Stimulated activated memory B cell treated with anti-CD40 and anti-IgM and Interleukin-4, amounts not matched to agents 10 μg/mL and 1 μg/mL and 100 μg/mL, for 72 hours (primary cell): ENCODE measurements around the gene PALM2AKAP2.

Source experiments
- ATAC-seq: fragments of 150-1000 bp; cut with Tn5 transposase; 2 replicates; pipeline ENCODE4 v1.10.0; 2021
- H3K27ac Mint-ChIP-seq: one replicate; pipeline ENCODE4 v1.8.0; 2022; ENCODE audit warnings: mild to moderate bottlenecking, mixed read lengths
- H3K27me3 Mint-ChIP-seq: one replicate; pipeline ENCODE4 v1.8.0; 2022; ENCODE audit warnings: mixed read lengths
- H3K36me3 Mint-ChIP-seq: one replicate; pipeline ENCODE4 v1.8.0; 2022; ENCODE audit warnings: mixed read lengths
- H3K4me1 Mint-ChIP-seq: one replicate; pipeline ENCODE4 v1.8.0; 2022; ENCODE audit warnings: mixed read lengths
- H3K4me3 Mint-ChIP-seq: one replicate; pipeline ENCODE4 v1.8.0; 2022; ENCODE audit warnings: mild to moderate bottlenecking, moderate library complexity, mixed read lengths
- H3K9me3 Mint-ChIP-seq: one replicate; pipeline ENCODE4 v1.8.0; 2022; ENCODE audit warnings: mixed read lengths

The PALM2AKAP2 gene

DNA sequence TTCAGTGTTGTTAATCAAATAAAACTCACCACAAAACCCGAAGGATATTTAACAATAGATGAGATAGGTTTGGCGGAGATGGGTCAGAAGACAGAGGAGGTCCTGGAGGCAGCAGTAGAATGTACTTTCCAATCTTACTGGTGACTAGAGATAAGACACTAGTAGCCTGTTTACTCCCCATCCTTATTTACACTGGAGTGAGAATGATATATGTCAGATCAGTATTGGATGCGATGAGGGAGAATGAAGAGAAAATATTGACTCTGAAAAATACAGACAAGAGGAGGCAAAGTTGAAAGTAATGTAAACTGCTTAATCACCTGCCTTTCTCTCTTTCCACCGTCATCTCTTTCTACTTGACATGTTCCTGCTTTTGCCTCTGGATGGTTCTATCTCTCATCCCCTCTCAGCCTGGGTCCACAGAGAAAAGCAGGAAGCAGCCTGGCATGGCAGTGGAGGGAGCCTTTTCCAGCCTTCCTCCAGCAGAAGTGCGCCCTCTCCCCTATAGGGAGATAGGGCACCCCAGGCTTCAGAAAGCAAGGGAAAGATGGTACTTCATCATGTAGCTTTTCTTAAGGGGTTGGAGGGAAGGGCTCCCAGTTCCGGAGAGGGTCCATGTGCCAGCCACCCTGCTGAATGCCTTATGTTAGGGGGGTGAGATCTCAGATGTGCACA is 11.1 kb downstream of the PALM2AKAP2 start:
- no peaks in the 10 kb centered on the region for H3K27me3 Mint-ChIP-seq
- no peak overlapping the region for H3K27ac Mint-ChIP-seq
- H3K36me3 Mint-ChIP-seq, result no peaks in the 10 kb centered on the region
- H3K4me3 Mint-ChIP-seq, result no peak overlapping the region
- no peaks in the 10 kb centered on the region for H3K9me3 Mint-ChIP-seq
- ATAC-seq, result no peak
- no peaks in the 10 kb centered on the region for H3K4me1 Mint-ChIP-seq

DNA sequence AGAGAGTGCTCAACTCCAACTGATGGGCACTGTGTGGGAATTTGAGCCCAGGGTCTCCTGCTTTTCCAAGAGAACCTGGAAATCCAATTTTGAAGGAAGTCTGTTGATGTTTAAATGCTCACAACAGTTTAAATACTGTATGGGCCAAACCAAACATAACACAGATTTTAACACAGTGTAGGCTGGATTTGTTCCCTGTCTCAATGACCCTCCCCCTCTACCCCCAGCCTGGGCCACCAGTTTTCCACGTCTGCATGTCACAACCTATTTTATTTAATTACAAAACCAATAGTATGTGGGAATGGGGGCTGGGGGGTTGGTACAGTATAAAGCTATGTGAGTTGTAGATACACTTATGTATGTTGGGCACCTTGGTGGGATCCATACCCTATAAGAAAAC is 11.7 kb downstream of the PALM2AKAP2 start:
- no peaks in the 10 kb centered on the region for H3K27me3 Mint-ChIP-seq
- no peak overlapping the region for H3K27ac Mint-ChIP-seq
- no peaks in the 10 kb centered on the region for H3K36me3 Mint-ChIP-seq
- H3K9me3 Mint-ChIP-seq, result no peaks in the 10 kb centered on the region
- H3K4me1 Mint-ChIP-seq, result no peaks in the 10 kb centered on the region
- no peak overlapping the region for H3K4me3 Mint-ChIP-seq
- ATAC-seq, result no peak

DNA sequence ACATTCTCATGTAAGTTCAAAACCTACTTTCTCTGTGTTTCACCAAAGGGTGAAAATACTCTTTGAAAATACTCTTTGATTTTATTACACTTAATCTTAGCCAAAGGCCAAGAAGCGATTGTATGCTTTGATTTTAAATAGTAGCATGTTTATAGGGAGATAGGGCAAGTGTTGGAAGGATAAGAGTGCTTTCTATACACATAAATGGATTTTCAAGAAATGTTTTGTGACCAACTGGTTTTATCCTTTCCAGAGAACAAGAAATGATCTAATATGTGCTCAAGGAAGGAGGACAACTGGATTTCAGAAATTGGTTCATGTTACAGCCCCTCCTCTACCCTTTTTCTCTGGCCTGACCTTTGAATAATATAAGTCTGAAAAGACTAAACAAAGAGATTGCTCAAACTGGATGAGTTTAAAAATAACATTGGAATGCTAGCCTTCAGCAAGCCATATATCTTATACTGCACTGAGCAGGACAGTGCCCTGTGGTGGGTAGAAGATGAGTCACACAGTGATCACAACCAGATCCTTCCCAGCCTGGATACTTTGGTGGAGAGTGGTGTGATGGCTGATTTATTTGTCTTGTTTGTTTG is 13.1 kb downstream of the PALM2AKAP2 start:
- H3K4me3 Mint-ChIP-seq, result no peak overlapping the region
- H3K9me3 Mint-ChIP-seq, result no peaks in the 10 kb centered on the region
- no peak for ATAC-seq
- H3K27me3 Mint-ChIP-seq, result no peaks in the 10 kb centered on the region
- H3K4me1 Mint-ChIP-seq, result no peaks in the 10 kb centered on the region
- no peak overlapping the region for H3K27ac Mint-ChIP-seq
- no peaks in the 10 kb centered on the region for H3K36me3 Mint-ChIP-seq

DNA sequence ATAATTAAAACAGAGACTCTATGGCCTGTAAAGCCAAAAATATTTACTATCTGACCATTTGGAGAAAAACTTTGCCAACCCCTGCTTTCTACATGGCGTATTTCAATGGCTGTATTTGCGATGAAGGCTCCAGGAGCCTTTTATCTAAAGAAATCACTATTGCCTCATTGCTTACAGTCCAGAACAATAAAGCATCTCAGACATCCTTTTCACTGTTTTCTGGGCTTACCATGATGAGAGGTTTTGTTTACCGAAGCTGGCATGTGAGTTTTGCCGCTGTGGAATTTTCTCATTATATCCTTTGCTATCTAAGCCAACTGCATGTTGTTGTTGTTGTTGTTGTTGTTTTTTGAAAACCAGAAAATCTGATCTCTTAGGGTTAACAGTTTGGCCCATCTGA is 13.9 kb downstream of the PALM2AKAP2 start:
- H3K27me3 Mint-ChIP-seq, result no peaks in the 10 kb centered on the region
- no peaks in the 10 kb centered on the region for H3K9me3 Mint-ChIP-seq
- ATAC-seq, result no peak
- H3K36me3 Mint-ChIP-seq, result no peaks in the 10 kb centered on the region
- no peak overlapping the region for H3K27ac Mint-ChIP-seq
- no peak overlapping the region for H3K4me3 Mint-ChIP-seq
- no peaks in the 10 kb centered on the region for H3K4me1 Mint-ChIP-seq

DNA sequence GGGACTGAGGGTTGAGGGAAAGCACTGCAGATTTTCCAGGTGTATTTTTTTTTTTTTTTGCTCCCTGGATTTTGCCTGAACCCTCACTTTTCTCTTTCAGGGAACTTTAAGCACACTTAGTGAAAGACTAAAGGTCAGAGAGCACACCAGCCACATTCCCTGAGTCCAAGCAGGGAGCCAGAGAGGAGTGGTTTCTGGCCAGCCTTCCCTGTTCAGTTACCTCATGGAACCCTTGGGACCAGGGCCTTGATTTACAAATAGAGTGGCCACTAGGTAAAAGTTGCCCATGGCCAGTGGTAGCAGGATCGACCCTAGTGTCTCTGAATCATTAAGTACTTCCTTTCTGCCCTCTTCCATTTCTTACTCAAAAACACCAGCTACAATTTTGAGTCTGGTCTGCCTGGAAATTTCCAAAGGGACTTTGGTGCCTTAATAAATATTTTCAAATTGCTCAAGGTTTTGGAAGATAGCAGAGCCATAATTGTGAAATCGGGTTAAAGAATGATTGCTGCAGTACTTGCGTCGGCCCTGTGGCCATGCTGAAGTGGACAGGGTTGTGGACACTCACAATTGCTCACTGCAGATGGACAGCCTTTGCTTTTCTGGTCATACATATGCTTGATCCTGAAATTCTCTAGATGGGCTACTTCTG is 14.5 kb downstream of the PALM2AKAP2 start:
- ATAC-seq, result no peak
- Mint-ChIP-seq H3K36me3 (no peaks in the 10 kb centered on the region), H3K27me3 (no peaks in the 10 kb centered on the region), H3K4me3 (no peak overlapping the region), H3K9me3 (no peaks in the 10 kb centered on the region), H3K27ac (no peak overlapping the region), H3K4me1 (no peaks in the 10 kb centered on the region)

DNA sequence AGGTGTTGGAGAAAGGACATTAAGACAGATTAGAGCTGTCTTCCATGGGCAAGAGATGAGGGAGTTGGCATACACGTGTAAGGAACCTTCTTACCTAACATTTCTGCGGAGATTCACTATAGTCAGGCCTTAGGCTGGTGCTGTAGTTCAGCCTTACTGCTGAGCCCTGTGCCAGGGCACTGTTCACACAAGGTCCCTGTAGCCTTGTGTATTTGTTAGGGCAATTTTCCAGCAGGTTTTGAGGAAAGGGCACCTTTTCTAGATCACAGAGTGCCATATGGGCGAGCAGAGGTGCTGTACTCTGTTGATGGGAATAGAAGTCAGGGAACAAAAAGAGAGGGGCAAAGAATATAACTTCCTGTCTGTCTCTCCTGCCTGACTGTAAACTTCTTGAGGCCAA is 15.6 kb downstream of the PALM2AKAP2 start:
- Mint-ChIP-seq H3K27me3 (no peaks in the 10 kb centered on the region), H3K36me3 (no peaks in the 10 kb centered on the region), H3K9me3 (no peaks in the 10 kb centered on the region), H3K27ac (no peak overlapping the region), H3K4me1 (no peaks in the 10 kb centered on the region), H3K4me3 (no peak overlapping the region)
- ATAC-seq, result no peak

DNA sequence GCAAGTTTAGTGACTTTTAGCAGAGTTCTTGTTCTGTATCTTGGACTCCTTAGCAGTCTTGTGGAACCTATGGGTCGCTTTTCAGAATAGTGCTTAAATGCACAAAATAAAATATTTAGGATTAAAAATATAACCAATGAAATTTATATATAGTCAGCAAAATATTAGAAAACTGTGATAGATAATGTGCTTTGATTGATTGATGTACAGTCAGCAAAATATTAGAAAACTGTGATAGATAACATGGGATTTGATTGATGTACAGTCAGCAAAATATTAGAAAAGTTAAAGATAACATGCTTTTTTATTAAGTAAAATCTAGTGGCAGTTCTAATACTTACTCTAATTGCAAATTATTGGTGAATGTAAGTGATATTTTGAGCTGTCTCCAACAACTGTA is 16.1 kb downstream of the PALM2AKAP2 start:
- ATAC-seq, result no peak
- no peaks in the 10 kb centered on the region for H3K9me3 Mint-ChIP-seq
- H3K4me3 Mint-ChIP-seq, result no peak overlapping the region
- no peaks in the 10 kb centered on the region for H3K36me3 Mint-ChIP-seq
- no peak overlapping the region for H3K27ac Mint-ChIP-seq
- peaks cover 2% of the 10 kb centered on the region for H3K27me3 Mint-ChIP-seq
- no peaks in the 10 kb centered on the region for H3K4me1 Mint-ChIP-seq

DNA sequence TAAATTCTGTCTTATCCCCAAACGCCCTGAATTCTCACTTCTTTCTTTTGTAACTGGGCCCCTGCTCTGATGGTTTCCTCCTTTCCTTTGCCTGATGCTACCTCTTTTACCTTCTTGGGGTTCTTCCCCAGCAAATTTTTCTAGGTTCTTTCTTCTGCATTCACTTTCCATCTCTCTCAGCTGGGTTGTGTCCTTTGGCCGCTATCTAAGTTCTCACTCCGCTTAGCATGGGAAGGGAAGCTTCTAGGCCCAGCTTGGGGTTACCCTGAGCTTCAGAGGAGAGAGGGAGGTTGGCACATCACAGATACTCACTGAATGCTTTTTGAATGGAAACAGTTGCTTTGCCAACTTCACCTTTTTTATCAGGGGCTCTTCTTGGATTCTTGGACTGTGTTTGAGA is 17.0 kb downstream of the PALM2AKAP2 start:
- no peaks in the 10 kb centered on the region for H3K4me1 Mint-ChIP-seq
- peaks cover 6% of the 10 kb centered on the region for H3K27me3 Mint-ChIP-seq
- no peak overlapping the region for H3K4me3 Mint-ChIP-seq
- no peaks in the 10 kb centered on the region for H3K36me3 Mint-ChIP-seq
- no peaks in the 10 kb centered on the region for H3K9me3 Mint-ChIP-seq
- ATAC-seq, result peak; percentile 40
- H3K27ac Mint-ChIP-seq, result no peak overlapping the region

DNA sequence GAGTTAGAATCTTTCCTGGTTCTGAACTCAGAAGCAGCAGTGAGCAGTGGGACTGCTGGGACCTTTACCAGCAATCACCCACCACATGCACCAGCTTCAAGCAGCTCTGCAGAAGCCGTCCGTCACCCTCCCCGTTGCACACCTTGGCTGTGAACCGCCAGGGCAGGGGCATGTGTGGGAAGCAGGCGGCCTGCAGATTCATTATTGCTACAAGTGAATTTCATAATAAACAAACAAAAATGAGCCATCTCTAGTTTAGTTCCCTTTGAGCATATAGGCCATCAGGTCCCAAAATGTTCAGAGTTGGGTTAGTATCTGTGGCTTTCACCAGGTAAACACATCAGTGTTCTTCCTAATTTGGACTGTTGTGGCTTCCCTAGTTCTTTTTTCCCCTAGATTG is 17.5 kb downstream of the PALM2AKAP2 start:
- Mint-ChIP-seq H3K27ac (no peak overlapping the region), H3K27me3 (peaks cover 6% of the 10 kb centered on the region), H3K4me1 (no peaks in the 10 kb centered on the region), H3K36me3 (no peaks in the 10 kb centered on the region), H3K4me3 (no peak overlapping the region), H3K9me3 (no peaks in the 10 kb centered on the region)
- ATAC-seq, result no peak

DNA sequence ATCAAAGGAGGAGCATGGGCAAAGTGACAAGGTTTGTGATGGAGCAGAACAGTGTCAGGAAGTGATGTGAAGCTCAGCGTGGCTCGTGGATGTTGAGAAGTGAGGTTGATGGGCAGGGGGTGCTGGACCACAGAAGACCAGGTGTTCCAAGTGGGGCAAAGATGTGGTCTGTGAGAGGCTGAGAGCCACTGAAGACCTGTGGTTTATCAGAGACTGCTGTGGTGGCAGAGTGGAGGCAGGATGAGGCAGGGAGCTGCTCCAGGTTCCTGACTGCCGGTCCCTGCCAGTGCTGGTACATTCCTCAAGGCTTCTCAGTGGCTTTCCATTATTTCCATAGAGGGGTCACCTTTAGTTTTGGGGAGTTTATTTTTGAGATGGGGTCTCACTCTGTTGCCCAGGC is 19.1 kb downstream of the PALM2AKAP2 start:
- H3K36me3 Mint-ChIP-seq, result no peaks in the 10 kb centered on the region
- no peaks in the 10 kb centered on the region for H3K4me1 Mint-ChIP-seq
- H3K9me3 Mint-ChIP-seq, result no peaks in the 10 kb centered on the region
- H3K27ac Mint-ChIP-seq, result no peak overlapping the region
- peaks cover 6% of the 10 kb centered on the region for H3K27me3 Mint-ChIP-seq
- no peak for ATAC-seq
- H3K4me3 Mint-ChIP-seq, result no peak overlapping the region

DNA sequence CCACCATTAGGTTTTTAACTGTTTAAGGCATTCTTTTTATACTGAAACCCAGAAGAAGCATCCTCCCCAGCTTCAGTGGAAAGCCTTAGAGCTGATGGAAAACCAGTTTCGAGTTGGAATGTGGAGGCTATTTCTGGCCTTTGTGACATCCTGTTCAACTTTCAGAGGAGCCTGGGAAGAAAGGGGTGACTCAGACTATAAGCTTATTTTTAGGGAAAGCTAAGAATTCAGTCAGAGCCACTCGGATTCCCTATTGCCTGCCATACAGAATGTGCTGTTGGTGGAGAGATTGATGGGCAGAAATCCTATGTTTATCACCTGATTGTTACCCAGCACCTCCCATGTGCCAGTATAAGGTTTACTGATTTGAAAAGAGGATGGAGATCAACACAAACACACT is 19.8 kb downstream of the PALM2AKAP2 start:
- no peak for ATAC-seq
- Mint-ChIP-seq H3K4me1 (no peaks in the 10 kb centered on the region), H3K4me3 (no peak overlapping the region), H3K27ac (no peak overlapping the region), H3K27me3 (peaks cover 6% of the 10 kb centered on the region), H3K36me3 (no peaks in the 10 kb centered on the region), H3K9me3 (no peaks in the 10 kb centered on the region)

DNA sequence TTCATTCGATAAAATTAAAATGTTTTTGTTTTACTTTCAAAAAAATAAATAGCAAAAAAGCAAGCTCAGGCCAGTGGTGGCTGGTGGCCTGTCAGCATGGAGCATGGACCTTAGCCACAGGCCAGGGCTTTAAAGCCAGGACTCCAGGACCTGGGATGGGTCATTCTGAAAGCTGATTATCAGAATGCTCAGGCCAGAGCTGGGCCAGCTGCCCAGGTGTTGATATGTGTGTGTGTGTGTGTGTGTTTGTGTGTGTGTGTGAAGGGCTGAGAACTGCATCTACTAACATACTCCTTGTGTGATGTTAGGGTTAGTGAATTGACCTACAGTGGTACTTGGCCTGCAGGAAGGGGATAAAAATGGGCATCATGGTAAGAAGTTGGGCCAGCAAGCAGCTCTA is 21.5 kb downstream of the PALM2AKAP2 start:
- no peak for ATAC-seq
- H3K36me3 Mint-ChIP-seq, result no peaks in the 10 kb centered on the region
- H3K27ac Mint-ChIP-seq, result no peak overlapping the region
- no peaks in the 10 kb centered on the region for H3K4me1 Mint-ChIP-seq
- H3K9me3 Mint-ChIP-seq, result no peaks in the 10 kb centered on the region
- H3K4me3 Mint-ChIP-seq, result no peak overlapping the region
- peaks cover 11% of the 10 kb centered on the region for H3K27me3 Mint-ChIP-seq

DNA sequence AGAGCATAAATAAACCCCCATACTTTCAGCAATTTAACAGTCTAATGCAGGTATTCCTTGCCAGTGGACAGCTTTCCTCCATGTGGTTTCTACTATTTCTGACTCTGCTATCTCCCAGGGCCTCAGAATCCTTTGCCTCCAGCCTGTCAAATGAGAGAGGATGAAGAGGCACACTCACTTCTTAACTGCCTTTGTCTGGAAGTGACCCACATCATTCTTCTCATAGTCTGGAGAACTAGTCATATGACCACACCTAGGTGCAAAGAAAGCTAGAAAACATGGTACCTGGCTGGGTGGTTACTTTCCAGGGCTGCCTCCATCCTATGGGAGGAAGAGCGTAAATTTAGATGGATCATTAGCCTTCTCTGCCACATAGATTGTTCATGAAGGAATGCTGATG is 22.5 kb downstream of the PALM2AKAP2 start:
- H3K27me3 Mint-ChIP-seq, result peaks cover 19% of the 10 kb centered on the region
- H3K27ac Mint-ChIP-seq, result no peak overlapping the region
- no peak overlapping the region for H3K4me3 Mint-ChIP-seq
- H3K4me1 Mint-ChIP-seq, result no peaks in the 10 kb centered on the region
- H3K36me3 Mint-ChIP-seq, result no peaks in the 10 kb centered on the region
- ATAC-seq, result no peak
- peaks cover 5% of the 10 kb centered on the region for H3K9me3 Mint-ChIP-seq

DNA sequence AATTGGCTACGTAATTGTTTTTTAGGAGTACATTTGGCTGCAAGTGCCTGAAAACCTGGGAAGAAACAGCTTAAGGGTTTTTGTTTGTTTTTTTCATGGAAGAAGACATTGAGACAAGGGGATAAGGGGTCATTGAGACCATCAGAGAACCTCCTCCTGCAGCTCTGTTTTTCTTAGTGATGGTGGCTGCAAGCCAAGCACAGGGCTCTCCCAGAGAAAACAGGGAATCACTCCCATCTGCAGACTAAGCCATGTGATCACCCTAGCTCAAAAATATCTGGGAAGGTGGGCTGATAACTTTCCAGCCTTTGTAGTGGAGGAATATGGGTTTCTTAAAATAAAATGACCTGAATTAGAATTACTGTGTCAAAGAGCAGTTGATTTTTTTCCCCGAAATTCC is 25.1 kb downstream of the PALM2AKAP2 start:
- Mint-ChIP-seq H3K4me1 (no peaks in the 10 kb centered on the region), H3K9me3 (peaks cover 9% of the 10 kb centered on the region), H3K27me3 (peaks cover 24% of the 10 kb centered on the region), H3K36me3 (no peaks in the 10 kb centered on the region), H3K4me3 (no peak overlapping the region), H3K27ac (no peak overlapping the region)
- ATAC-seq, result no peak

DNA sequence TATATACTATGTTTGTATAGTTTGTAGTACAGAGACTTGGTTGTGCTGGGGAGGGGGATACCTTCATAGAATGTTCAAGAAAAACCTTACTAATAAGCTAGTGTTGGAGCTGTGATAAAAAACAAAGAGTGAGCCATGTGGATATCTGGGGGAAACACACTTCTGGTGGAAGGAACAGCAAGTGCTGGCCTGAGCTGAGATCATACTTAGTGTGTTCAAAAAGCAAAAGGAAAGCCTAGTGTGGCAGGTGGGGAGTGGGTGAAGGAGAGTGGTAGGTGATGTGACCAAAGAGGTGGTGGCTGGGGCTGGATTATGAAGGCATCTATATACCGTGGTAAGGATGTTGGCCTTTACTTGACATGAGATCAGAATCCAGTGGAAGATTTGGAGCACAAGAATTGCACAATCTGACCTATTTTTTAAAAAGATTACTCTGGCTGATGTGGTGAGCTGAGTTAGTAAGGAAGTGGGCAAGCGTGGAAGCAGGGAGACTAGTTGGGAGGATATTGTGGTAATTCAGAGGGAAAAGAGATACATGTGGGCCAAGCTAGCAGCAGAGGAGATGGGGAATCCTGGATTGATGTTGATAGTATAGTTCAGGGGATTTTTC is 26.6 kb downstream of the PALM2AKAP2 start:
- H3K36me3 Mint-ChIP-seq, result no peaks in the 10 kb centered on the region
- H3K9me3 Mint-ChIP-seq, result peaks cover 9% of the 10 kb centered on the region
- H3K27ac Mint-ChIP-seq, result no peak overlapping the region
- no peak for ATAC-seq
- no peaks in the 10 kb centered on the region for H3K4me1 Mint-ChIP-seq
- no peak overlapping the region for H3K4me3 Mint-ChIP-seq
- H3K27me3 Mint-ChIP-seq, result peaks cover 29% of the 10 kb centered on the region

DNA sequence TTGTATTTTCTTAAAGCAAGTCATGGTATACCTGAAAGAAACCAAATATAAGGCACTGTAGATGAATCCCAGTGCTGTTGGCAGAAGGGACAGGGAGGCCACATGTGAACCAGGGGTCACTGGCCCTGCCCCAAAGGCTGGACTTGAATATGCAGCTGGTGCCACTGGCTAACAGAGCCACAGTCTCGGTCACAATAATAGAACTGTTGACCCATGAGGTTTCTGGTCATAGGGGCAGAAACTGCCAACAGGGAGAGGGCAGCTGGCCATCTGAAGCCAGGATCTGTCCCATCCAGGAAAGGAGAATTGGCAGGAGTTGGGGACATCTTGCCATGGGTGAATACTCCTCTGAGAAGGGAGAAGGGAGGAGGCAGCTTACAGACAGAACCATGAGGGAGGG is 31.9 kb downstream of the PALM2AKAP2 start:
- no peak overlapping the region for H3K4me3 Mint-ChIP-seq
- no peak for ATAC-seq
- peaks cover 6% of the 10 kb centered on the region for H3K9me3 Mint-ChIP-seq
- no peaks in the 10 kb centered on the region for H3K36me3 Mint-ChIP-seq
- H3K27me3 Mint-ChIP-seq, result peaks cover 27% of the 10 kb centered on the region
- no peak overlapping the region for H3K27ac Mint-ChIP-seq
- H3K4me1 Mint-ChIP-seq, result no peaks in the 10 kb centered on the region
